ENCODE measurements around the gene OR4D11.
"Not testable (repeated sequence)": the region's sequence is repeated elsewhere in the genome, so short reads cannot be mapped to it uniquely, and the experiment has no call there.

OR4D11 gene

DNA sequence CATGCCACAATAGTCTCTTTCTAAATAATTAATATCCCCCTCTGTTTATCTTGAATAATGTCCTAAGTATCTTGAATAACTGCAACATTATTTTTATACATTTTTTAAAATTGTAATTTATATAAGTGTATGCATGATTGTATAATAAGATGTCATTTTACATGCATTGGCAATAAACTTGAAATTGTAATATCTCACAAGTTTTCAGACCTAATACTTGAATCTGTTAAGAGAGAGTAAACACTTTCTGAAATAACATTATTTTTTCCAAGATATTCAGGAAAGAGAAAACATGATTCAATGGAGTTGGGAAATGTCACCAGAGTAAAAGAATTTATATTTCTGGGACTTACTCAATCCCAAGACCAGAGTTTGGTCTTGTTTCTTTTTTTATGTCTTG, at the start of gene OR4D11:
Gene OR4D11, plus strand, starts transcription at position 301 of the 400 bp plus-strand sequence. Its CDS starts 0 bp downstream, at position 301.
- no peak within 1 kb of the TSS for H3K27ac Mint-ChIP-seq
- DNase-seq = no peak
- H3K36me3 Mint-ChIP-seq = no peaks in the 10 kb centered on the region
- H3K4me1 Mint-ChIP-seq = no peaks in the 10 kb centered on the region
- CTCF ChIA-PET = interaction anchor here (0.7 kb wide), 1 partner anchor 26 kb away, joined by 4 read pairs; no protein-coding TSS in a partner anchor
- H3K27me3 Mint-ChIP-seq = peaks cover 6% of the 10 kb centered on the region
- H3K9me3 Mint-ChIP-seq = no peaks in the 10 kb centered on the region
- no peak within 1 kb of the TSS for H3K4me3 Mint-ChIP-seq

DNA sequence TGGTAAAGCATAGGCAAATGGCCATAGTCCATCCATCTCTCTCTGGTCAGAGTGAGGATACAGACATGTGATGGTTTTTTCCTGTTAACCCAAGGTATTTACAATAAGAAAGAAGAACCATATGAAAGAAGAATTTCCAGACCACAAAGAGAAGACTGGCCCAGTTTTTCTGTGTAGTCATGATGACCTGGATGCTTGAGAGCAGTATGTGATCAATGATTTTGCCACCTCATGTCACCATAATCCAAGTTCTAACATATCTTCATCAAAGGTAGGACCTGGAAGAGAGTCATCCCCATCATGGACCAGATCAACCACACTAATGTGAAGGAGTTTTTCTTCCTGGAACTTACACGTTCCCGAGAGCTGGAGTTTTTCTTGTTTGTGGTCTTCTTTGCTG, 46.7 kb upstream of the OR4D11 start, which contains the start of gene OR4D6:
Gene OR4D6, plus strand, starts transcription at position 301 of the 400 bp plus-strand sequence. Its CDS starts 0 bp downstream, at position 301.
- H3K4me1 Mint-ChIP-seq = no peaks in the 10 kb centered on the region
- CTCF ChIA-PET = no interaction called here
- H3K4me3 Mint-ChIP-seq = no peak within 1 kb of the TSS
- no peaks in the 10 kb centered on the region for H3K27me3 Mint-ChIP-seq
- DNase-seq = no peak
- H3K9me3 Mint-ChIP-seq = no peaks in the 10 kb centered on the region
- H3K27ac Mint-ChIP-seq = no peak within 1 kb of the TSS
- H3K36me3 Mint-ChIP-seq = no peaks in the 10 kb centered on the region

DNA sequence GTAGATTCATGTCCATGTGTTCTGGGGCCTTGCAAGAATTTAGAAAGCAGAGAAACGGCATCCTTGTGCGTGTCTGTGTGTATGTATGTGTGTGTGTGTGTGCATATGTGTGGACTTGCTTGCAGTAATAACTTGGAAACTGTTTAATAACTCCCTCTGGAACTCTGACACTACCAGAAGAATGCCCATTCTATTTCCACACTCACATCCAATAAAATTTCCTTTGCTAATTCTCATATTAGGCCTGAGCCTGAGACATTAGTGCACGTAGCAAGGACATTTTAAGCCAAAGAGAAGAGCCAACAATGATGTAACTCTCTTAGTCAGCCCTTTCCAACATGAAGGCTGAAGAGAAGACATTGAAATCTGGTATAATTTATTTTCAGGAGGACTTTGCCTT, 43.5 kb upstream of the OR4D11 start:
- Mint-ChIP-seq H3K27me3 (no peaks in the 10 kb centered on the region), H3K9me3 (no peaks in the 10 kb centered on the region), H3K27ac (no peak overlapping the region), H3K36me3 (no peaks in the 10 kb centered on the region), H3K4me3 (no peak overlapping the region), H3K4me1 (no peaks in the 10 kb centered on the region)
- CTCF ChIA-PET = no interaction called here
- DNase-seq = no peak

DNA sequence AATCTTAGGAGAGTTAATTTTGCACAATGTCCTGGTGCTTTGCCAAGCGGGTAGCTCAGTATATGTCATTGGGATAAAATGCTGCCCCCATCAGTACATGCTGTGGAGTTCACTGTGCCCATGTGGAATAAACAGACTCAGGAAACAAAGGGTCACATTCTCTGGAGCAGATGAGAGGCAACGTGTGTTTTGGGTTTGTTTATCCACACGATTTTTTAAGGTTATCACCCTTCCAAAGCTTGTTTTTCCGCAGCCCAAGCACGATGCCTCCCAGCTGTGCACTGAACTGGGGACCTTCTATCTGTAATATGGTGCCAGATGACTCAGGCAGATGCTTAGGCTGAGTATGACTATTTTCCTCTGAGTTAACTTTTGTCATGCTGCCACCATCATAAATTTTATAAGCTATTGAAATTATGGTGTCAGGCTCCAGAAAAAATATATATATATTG, 40.2 kb upstream of the OR4D11 start:
- H3K4me1 Mint-ChIP-seq = no peaks in the 10 kb centered on the region
- H3K4me3 Mint-ChIP-seq = no peak overlapping the region
- H3K36me3 Mint-ChIP-seq = no peaks in the 10 kb centered on the region
- H3K27ac Mint-ChIP-seq = no peak overlapping the region
- H3K9me3 Mint-ChIP-seq = no peaks in the 10 kb centered on the region
- DNase-seq = no peak
- CTCF ChIA-PET = no interaction called here
- H3K27me3 Mint-ChIP-seq = no peaks in the 10 kb centered on the region

DNA sequence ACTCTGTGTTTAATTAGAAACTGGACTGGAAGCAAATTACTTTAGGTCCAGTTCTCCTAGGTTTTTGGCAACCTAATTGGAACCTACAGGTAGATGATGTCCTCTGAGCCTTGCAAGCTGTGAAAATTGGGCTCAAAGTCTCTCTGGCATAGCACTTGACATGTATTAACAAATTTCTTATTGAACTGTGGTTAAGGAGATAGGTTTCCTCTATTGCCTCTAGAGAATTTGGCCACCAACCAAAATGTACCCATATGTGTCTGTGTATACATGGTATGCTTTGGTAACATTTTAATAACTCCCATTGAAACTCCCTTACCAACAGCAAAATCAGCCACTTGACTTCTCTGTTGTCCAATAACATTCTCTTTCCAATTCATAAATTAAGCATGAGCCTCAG, 30.4 kb upstream of the OR4D11 start, which contains the start of gene OR4D10:
Gene OR4D10, plus strand, starts transcription at position 301 of the 400 bp plus-strand sequence. CDS start 4,115 bp downstream, outside the sequence.
- no peaks in the 10 kb centered on the region for H3K36me3 Mint-ChIP-seq
- no peaks in the 10 kb centered on the region for H3K9me3 Mint-ChIP-seq
- H3K27ac Mint-ChIP-seq = no peak within 1 kb of the TSS
- DNase-seq = no peak
- H3K27me3 Mint-ChIP-seq = peaks cover 11% of the 10 kb centered on the region
- H3K4me1 Mint-ChIP-seq = no peaks in the 10 kb centered on the region
- CTCF ChIA-PET = no interaction called here
- no peak within 1 kb of the TSS for H3K4me3 Mint-ChIP-seq

DNA sequence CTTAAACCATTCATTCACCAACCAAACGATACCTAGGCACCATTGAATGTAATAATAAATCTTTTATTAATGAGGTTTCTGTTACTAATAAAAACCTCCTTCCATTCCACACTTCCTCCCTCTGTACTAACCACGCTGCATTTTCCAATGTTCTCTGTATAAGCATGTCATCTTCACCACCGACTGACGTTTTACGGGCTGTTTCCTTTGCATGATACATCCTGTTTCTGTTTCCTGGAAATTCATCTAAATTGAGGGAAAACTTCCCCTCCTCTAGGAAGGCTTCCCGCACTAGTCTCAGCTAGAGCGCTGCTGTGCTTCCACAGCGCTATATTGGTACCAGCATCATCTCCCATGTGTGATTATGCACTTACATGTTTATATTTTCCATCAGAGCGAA, 28.2 kb upstream of the OR4D11 start:
- Mint-ChIP-seq H3K4me1 (no peaks in the 10 kb centered on the region), H3K4me3 (no peak overlapping the region), H3K27me3 (peaks cover 7% of the 10 kb centered on the region), H3K27ac (no peak overlapping the region), H3K9me3 (no peaks in the 10 kb centered on the region), H3K36me3 (no peaks in the 10 kb centered on the region)
- no peak for DNase-seq
- CTCF ChIA-PET = no interaction called here

DNA sequence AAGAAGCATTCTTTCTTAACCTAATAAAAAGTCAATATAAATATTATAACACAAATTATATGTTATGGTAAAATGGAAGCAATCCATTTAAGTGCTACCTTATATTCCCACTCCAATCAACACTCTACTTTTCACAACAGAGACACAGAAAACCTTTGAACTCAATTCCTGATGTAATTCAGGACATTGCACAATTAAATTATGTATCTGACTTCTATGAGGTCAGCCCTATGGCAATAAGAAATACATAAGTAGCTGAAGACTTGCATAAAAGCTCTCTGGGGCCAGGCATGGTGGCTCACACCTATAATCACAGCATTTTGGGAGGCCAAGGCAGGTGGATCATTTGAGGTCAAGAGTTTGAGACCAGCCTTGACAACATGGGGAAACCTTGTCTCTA, 23.5 kb upstream of the OR4D11 start:
- H3K4me1 Mint-ChIP-seq = no peaks in the 10 kb centered on the region
- CTCF ChIA-PET = no interaction called here
- peaks cover 13% of the 10 kb centered on the region for H3K27me3 Mint-ChIP-seq
- H3K9me3 Mint-ChIP-seq = no peaks in the 10 kb centered on the region
- DNase-seq = no peak
- no peaks in the 10 kb centered on the region for H3K36me3 Mint-ChIP-seq
- no peak overlapping the region for H3K4me3 Mint-ChIP-seq
- no peak overlapping the region for H3K27ac Mint-ChIP-seq

DNA sequence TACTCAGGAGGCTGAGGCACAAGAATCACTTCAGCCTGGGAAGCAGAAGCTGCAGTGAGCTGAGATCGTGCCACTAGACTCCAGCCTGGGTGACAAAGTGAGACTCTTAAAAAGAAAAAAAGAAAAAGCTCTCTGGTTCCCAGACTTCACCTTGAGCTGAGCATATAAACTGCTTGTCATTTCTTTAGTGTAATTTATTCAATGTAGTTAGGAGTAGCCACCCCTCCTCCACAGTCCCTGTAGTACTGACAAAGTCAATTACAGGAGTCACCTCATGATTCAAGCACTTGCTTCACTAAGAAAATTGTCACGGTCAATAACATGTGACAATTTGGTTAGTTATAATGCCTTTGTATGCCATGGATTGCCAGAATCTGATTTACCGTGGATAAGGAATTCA, 23.0 kb upstream of the OR4D11 start:
- H3K36me3 Mint-ChIP-seq = no peaks in the 10 kb centered on the region
- CTCF ChIA-PET = no interaction called here
- no peak overlapping the region for H3K4me3 Mint-ChIP-seq
- no peaks in the 10 kb centered on the region for H3K4me1 Mint-ChIP-seq
- H3K27ac Mint-ChIP-seq = no peak overlapping the region
- DNase-seq = no peak
- H3K9me3 Mint-ChIP-seq = no peaks in the 10 kb centered on the region
- H3K27me3 Mint-ChIP-seq = peaks cover 13% of the 10 kb centered on the region

DNA sequence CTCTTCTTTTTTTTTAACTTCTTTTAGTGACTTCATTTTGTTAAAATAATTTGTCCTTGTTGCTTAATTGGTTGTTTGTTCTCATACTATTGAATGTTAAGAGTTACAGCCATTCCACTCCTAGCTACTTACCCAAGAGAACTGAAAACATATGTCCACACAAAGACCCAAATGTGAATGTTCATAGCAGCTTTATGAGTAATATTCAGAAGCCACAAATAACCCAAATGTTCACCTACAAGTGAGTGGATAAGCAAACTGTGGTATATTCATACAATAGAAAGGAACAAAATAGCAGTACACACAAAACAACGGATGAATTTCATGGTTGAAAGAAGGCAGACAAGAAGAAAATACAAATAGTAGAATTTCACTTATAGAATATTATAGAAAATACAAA, 1.4 kb upstream of the OR4D11 start:
- H3K27me3 Mint-ChIP-seq = peaks cover 6% of the 10 kb centered on the region
- no peaks in the 10 kb centered on the region for H3K36me3 Mint-ChIP-seq
- no peak overlapping the region for H3K4me3 Mint-ChIP-seq
- H3K9me3 Mint-ChIP-seq = no peaks in the 10 kb centered on the region
- CTCF ChIA-PET = no interaction called here
- no peak for DNase-seq
- H3K27ac Mint-ChIP-seq = no peak overlapping the region
- no peaks in the 10 kb centered on the region for H3K4me1 Mint-ChIP-seq

DNA sequence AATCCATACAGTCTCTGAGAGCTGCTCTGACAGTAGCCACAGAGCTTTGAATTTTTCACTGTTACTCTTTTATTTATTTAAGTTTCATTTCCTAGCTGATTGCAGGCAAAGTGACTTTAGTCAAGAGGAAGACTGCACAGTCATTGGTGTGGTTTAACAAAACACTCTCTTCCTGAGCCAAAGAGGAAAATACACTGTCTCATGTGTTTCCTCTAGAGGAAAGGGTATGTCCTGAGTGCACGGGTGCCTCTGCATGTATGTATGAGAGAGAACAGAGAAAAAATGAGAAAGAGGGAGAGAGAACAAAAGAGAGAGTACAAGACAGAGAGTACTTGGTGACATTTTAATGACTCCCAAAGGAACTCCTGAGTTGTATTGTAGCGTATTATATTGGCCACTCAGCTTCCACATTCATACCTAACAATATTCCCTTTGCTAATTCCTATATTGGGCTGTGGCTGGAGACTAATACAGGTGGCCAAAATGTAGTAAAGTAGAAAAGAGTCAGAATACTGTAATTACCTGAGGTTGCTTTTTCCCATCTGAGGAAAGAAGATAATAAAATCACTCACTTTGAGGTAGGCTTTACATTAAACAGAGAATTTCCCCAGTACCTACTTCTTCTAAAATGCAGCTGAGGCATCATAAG, 7.7 kb downstream of the OR4D11 start, which contains the start of gene OR4D9:
Gene OR4D9, plus strand, starts transcription at position 599 of the 649 bp plus-strand sequence. CDS start 3,374 bp downstream, outside the sequence.
- DNase-seq = peak; percentile 26
- H3K4me3 Mint-ChIP-seq = peak within 1 kb of the TSS; percentile 29
- H3K27me3 Mint-ChIP-seq = peaks cover 10% of the 10 kb centered on the region
- peak within 1 kb of the TSS; percentile 77 for H3K27ac Mint-ChIP-seq
- H3K9me3 Mint-ChIP-seq = no peaks in the 10 kb centered on the region
- CTCF ChIA-PET = interaction anchor here (1.6 kb wide), 1 partner anchor 26 kb away, joined by 5 read pairs; no protein-coding TSS in a partner anchor
- no peaks in the 10 kb centered on the region for H3K36me3 Mint-ChIP-seq
- peaks cover 29% of the 10 kb centered on the region for H3K4me1 Mint-ChIP-seq

DNA sequence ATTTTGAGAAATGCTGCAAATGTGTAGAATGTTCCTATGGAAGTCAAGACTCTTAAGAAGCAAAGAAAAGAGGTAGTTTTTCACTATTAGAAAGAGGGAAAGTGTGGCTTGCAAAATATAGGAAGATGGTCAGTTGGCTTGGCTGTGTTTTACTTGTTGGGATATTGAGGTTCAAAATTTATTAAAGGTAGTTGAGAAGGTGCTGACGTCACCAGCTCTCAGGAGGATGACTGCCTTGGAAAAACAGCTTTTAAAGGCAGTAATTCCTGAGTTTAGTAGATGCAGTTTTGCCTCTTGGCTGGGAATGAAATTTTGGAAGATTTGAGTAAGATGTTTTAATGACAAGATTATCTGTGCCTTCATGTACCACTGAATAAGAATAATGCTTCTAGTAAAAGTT, 8.3 kb downstream of the OR4D11 start:
- Mint-ChIP-seq H3K9me3 (no peaks in the 10 kb centered on the region), H3K27ac (no peak overlapping the region), H3K4me3 (no peak overlapping the region), H3K27me3 (peaks cover 10% of the 10 kb centered on the region), H3K4me1 (peaks cover 29% of the 10 kb centered on the region), H3K36me3 (no peaks in the 10 kb centered on the region)
- no peak for DNase-seq
- CTCF ChIA-PET = interaction anchor here (0.6 kb wide), 1 partner anchor 23 kb away, joined by 4 read pairs; no protein-coding TSS in a partner anchor

DNA sequence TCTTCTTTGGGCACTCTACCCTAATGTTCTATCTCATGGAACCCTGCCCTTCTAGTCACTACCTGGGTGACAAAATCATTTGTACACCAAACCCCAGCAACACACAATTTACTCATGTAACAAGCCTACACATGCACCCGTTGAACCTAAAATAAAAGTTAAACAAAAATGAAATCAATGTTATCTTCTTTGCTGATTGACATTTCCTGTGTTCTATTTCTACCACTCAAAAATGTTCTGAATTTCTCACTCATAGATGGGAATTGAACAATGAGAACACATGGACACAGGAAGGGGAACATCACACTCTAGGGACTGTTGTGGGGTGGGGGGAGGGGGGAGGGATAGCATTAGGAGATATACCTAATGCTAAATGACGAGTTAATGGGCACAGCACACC, 16.8 kb downstream of the OR4D11 start:
- CTCF ChIA-PET, DNase-seq, H3K9me3 Mint-ChIP-seq, H3K27ac Mint-ChIP-seq, H3K36me3 Mint-ChIP-seq, H3K4me3 Mint-ChIP-seq, H3K4me1 Mint-ChIP-seq: not testable (repeated sequence)
- peaks cover 23% of the 10 kb centered on the region for H3K27me3 Mint-ChIP-seq

DNA sequence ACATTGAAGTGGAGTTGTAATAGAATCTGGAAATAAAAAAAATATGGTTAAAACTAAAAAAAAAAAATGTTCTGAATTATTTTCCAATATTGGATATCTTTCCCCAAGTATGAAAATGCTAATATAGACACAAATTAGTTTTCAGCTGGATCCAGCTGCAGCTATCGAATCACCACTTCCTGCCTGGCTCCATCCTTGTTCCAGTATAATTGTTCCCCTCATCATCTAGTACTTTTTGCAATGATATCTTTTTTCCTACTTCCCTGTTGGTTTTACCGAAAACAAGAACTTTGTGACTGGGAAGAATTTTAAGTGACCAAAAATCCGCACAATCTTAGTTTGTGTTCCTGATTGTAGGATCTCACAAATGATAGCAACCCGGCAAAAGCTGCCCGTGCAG, 17.4 kb downstream of the OR4D11 start:
- Mint-ChIP-seq H3K4me1 (no peaks in the 10 kb centered on the region), H3K36me3 (no peaks in the 10 kb centered on the region), H3K27me3 (peaks cover 18% of the 10 kb centered on the region), H3K9me3 (no peaks in the 10 kb centered on the region), H3K27ac (no peak overlapping the region), H3K4me3 (no peak overlapping the region)
- CTCF ChIA-PET = interaction anchor here (1.0 kb wide), 1 partner anchor 16 kb away, joined by 3 read pairs; no protein-coding TSS in a partner anchor
- no peak for DNase-seq

DNA sequence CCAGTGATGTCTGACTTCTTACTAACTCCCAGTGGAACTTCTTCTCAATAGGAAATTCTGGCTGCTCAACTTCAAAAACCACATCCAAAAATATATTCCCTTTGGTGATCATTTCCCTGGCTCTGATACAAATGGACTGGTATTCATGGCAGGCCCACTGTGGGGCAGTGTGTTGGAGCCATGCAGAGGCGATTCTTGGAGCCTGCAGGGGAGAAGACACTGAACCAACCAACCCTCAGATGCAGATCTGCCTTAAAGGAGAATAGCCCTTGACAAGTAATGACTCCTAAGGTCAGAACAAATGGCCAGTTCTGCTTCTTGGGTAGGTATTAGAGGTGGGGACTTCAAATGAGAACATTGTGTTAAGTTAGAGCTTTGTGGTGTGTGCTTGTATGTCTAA, 20.2 kb downstream of the OR4D11 start:
- Mint-ChIP-seq H3K27me3 (peaks cover 18% of the 10 kb centered on the region), H3K4me3 (no peak overlapping the region), H3K36me3 (no peaks in the 10 kb centered on the region), H3K9me3 (no peaks in the 10 kb centered on the region), H3K4me1 (no peaks in the 10 kb centered on the region), H3K27ac (no peak overlapping the region)
- DNase-seq = no peak
- CTCF ChIA-PET = no interaction called here

DNA sequence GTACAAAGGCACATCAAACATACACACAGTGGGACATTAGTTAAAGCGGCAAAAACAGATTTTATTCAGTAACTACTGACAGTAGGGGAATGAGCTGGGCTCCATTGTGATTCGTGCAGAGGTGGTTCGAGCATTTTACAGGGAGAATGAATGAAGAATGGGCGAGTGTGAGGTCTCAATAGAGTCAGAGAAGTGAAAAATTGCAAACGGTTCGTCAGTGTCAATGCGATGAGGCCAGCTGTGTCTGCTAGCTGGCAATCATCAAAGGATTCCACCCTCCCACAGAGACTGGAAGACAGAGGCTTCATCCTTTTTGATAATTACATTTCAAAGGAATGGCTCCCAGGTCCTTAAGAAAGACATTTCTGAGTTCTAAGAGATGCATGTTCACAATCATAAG, 25.3 kb downstream of the OR4D11 start:
- Mint-ChIP-seq H3K27me3 (peaks cover 8% of the 10 kb centered on the region), H3K4me1 (no peaks in the 10 kb centered on the region), H3K4me3 (no peak overlapping the region), H3K9me3 (no peaks in the 10 kb centered on the region), H3K36me3 (no peaks in the 10 kb centered on the region), H3K27ac (no peak overlapping the region)
- CTCF ChIA-PET = interaction anchor here (1.1 kb wide), 1 partner anchor 8 kb away, joined by 3 read pairs; no protein-coding TSS in a partner anchor
- no peak for DNase-seq

Measured in activated naive CD4-positive, alpha-beta T cell treated with anti-CD3 and anti-CD28 coated beads, Interleukin-2, amount 10 ng/mL, durations not matched to agents 7 days and 5 days (primary cell).